Measurements from ENCODE around the gene M6PR. TPM values are rescaled to one million over a fixed set of nuclear protein-coding genes. Genes with fewer than 3 reads are reported as not detected.

The M6PR gene
- total RNA-seq (2014; rRNA removed; shearing (Covaris generic)), result 157 and 162 TPM in 2 replicates

DNA sequence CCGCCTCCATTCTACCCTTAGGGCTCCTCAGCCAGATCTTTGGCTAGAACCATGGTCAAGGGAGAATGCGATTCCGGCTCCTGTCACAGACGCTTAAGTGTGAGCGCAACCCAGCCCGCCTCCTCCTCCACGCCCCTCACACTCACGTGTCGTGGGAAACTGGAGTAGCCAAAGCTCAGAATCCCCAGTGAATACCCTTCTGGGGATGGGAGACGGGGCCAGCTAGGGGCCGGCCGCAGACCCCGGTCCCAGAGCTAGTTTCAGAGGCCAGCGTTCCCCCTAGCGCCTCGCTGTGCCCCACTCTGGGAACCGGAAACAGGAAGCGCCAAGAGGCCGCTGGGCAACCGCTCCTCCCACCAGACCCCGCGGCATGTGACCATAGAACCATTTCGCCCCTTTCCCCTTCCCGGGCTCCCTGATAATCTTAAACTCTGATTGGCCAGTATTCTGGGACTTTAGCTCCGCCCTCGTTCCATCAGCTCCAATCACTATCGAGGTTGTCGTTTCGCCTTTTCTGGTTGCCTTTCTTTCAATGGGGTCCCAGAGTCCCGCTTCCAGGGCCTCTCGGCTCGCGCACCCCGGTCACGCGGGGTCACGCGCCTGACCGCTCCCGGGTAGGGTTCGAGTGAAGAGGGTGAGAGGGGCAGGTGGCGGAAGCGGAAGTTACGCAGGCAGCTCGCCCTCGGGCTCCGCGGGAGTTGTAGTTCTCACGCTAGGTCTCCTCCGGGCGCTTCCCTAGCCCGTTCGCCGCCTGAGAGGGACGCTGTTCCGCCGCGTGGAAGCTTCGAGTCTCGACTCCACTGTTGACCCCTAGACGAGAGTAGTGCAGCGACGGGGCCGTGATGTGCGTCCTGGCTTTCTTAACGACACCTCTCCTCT lies at the start of gene M6PR:
Gene M6PR (minus strand): TSS at position 304 of the 879 bp plus-strand sequence. CDS start 3,241 bp downstream, outside the sequence.
- no peaks in the 10 kb centered on the region for H3K9me3 ChIP-seq (replicated peaks)
- peak within 1 kb of the TSS; percentile 64 for H3K4me3 ChIP-seq
- peaks cover 8% of the 10 kb centered on the region for H3K4me1 ChIP-seq (replicated peaks)
- peaks cover 19% of the 10 kb centered on the region for H3K36me3 ChIP-seq
- H3K27ac ChIP-seq, result peak within 1 kb of the TSS; percentile 81
- H3K27me3 ChIP-seq (replicated peaks), result no peaks in the 10 kb centered on the region
- DNase-seq (ENCODE audit: low read depth in 1 of 2, low spot score in 2 of 2), result peak; percentile 92 to 97

DNA sequence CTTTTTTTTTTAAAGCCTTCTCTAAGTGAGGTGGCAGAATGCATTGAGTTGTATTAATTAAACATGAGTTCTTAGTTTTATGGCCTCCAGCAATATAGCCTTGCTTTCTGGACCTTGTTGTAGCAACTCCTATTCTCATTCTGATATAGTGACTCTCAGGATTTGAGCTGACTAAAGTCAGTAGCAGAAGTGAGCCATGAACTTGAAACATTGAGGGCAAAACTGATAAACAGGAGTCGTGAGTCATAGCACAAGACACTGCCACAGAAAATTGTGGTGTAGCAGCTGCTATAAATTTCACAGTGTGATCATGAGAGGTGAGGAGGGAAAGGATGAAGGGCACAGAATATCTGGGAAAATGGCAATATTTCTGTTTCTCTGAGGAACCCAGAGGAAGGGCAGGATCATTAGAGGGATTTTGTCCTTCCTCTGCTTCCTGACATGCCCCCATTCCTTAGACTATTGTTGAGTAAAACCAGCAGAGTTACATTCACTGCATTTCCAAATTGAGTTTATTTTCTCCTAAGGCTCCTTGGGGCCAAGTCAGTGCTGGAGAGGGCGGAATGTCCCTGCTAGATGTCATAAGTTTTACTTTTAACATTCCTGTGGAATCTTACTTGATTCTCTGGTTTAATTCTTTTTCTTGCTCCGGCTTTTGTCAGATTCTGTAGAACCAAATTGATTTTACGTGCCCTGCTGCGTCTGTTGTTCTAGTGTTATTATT lies 47.4 kb upstream of the M6PR start:
- no peak for DNase-seq (ENCODE audit: low read depth in 1 of 2, low spot score in 2 of 2)
- no peak overlapping the region for H3K27ac ChIP-seq

GRCh38 chr12:8995021-8995775 lies 45.8 kb upstream of the M6PR start:
- Histone ChIP-seq H3K27ac (no peak overlapping the region), H3K4me1 (replicated peaks) (no peaks in the 10 kb centered on the region)
- no peak for DNase-seq (ENCODE audit: low read depth in 1 of 2, low spot score in 2 of 2)

More for the DNA sequence above, 47.4 kb upstream of the M6PR start:
- Histone ChIP-seq H3K4me3 (no peak overlapping the region), H3K4me1 (replicated peaks) (no peaks in the 10 kb centered on the region), H3K36me3 (no peaks in the 10 kb centered on the region), H3K9me3 (replicated peaks) (no peaks in the 10 kb centered on the region), H3K27me3 (replicated peaks) (0 out of 2 replicates have a peak, but pooled peaks cover 3% of the 10 kb centered on the region)

GRCh38 chr12:8993827-8994226 lies 44.4 kb upstream of the M6PR start:
- no peak for DNase-seq (ENCODE audit: low read depth in 1 of 2, low spot score in 2 of 2)
- H3K36me3 ChIP-seq, result no peaks in the 10 kb centered on the region
- H3K4me1 ChIP-seq (replicated peaks), result no peaks in the 10 kb centered on the region
- no peak overlapping the region for H3K4me3 ChIP-seq
- H3K27ac ChIP-seq, result no peak overlapping the region
- peaks cover 3% of the 10 kb centered on the region; the same call in 1 of the 2 replicates for H3K27me3 ChIP-seq (replicated peaks)
- H3K9me3 ChIP-seq (replicated peaks), result no peaks in the 10 kb centered on the region

More at GRCh38 chr12:8995021-8995775, 45.8 kb upstream of the M6PR start:
- Histone ChIP-seq H3K9me3 (replicated peaks) (no peaks in the 10 kb centered on the region), H3K4me3 (no peak overlapping the region), H3K27me3 (replicated peaks) (peaks cover 3% of the 10 kb centered on the region; the same call in 1 of the 2 replicates), H3K36me3 (no peaks in the 10 kb centered on the region)

DNA sequence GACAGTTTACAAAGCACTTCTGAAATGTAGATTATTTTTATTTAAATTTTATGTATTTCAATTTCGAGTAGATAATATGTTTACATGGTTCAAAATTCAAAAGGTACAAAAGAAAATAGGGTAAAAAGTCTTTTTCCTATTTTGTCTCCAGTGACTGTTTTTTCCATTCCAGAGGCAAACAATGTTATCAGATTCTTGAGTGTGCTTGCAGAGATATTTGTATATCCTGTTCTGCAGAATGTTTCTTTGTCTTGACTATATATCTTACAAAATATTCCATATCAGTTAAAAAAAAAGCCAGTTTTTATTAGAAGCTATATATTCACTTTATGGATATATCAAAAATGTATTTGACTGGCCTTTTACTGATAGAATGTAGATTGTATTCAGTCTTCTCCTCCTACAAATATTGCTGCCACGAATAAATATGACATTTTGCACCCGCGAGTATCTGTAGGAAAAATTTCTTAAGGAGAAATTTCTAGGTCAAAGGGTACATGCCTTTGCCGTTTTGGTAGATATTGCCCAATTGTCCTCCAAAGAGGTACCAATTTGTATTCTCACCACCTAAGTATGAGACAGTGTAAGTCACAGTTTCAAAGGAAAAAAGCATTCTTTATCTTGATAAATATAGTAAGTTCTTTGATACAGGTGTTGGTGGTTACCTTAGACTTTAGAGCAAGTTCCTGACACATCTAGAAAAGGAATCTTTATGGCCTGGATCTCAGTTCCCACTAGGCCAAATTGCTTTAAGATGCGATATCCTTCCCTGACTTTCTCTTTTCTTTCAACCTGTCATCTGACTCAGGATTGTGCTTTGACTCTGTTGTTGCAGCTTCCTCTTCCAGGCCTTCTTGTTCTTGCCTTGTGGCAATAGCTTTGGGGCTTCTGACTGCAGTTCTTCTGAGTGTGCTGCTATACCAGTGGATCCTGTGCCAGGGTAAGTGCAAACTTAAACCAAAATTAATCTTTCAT lies 42.2 kb upstream of the M6PR start:
- no peaks in the 10 kb centered on the region for H3K4me1 ChIP-seq (replicated peaks)
- no peaks in the 10 kb centered on the region for H3K36me3 ChIP-seq
- H3K27me3 ChIP-seq (replicated peaks), result peaks cover 3% of the 10 kb centered on the region; the same call in 1 of the 2 replicates

DNA sequence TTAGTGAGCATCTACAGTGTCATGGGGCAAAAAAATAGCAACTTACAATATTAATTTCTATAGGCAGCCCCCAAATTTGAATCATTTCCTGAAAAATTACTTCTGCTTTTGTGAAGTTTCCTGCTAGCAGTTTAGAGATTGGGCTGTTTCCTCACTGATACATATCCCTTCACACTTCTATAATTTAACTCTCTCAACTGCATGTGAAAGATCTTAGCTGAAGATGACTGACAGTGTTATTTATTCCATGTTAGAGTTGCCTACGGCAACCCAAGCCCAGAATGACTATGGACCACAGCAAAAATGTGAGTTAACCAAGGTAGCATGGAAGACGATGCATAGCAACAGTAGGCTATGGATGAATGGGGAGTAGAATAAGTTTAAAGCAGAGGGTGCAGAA lies 40.0 kb upstream of the M6PR start, which contains the start of gene KLRG1:
Gene KLRG1 (plus strand): TSS at position 134 of the 400 bp plus-strand sequence. CDS start 90 bp downstream, at position 224.
- no peaks in the 10 kb centered on the region for H3K9me3 ChIP-seq (replicated peaks)
- peaks cover under 1% of the 10 kb centered on the region; the same call in 1 of the 2 replicates for H3K27me3 ChIP-seq (replicated peaks)
- no peak within 1 kb of the TSS for H3K27ac ChIP-seq
- DNase-seq (ENCODE audit: low read depth in 1 of 2, low spot score in 2 of 2), result no peak
- no peaks in the 10 kb centered on the region for H3K36me3 ChIP-seq
- no peaks in the 10 kb centered on the region for H3K4me1 ChIP-seq (replicated peaks)
- H3K4me3 ChIP-seq, result no peak within 1 kb of the TSS

More for the DNA sequence above, 42.2 kb upstream of the M6PR start:
- H3K9me3 ChIP-seq (replicated peaks), result no peaks in the 10 kb centered on the region
- no peak overlapping the region for H3K27ac ChIP-seq
- no peak for DNase-seq (ENCODE audit: low read depth in 1 of 2, low spot score in 2 of 2)
- no peak overlapping the region for H3K4me3 ChIP-seq

DNA sequence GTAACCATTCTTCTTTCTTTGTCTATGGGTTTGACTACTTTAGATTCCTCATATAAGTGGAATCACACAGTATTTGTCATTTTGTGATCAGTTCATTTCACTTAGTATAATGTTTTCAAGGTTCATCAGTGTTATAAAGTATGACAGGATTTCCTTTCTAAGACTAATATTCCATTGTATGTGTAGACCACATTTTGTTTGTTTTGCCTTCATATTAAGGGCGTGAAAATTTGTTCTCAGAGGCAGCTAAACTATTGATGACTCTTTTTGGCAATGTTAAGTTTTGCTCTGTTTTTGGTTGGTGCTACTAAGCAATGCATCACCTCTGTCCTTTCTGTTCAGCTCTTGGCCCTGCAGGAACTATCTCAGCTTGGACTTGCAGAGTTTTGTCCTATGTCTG lies 38.2 kb upstream of the M6PR start:
- Histone ChIP-seq H3K4me1 (replicated peaks) (no peaks in the 10 kb centered on the region), H3K27ac (no peak overlapping the region), H3K4me3 (no peak overlapping the region), H3K9me3 (replicated peaks) (no peaks in the 10 kb centered on the region), H3K27me3 (replicated peaks) (no peaks in the 10 kb centered on the region; the same call in 1 of the 2 replicates), H3K36me3 (no peaks in the 10 kb centered on the region)
- no peak for DNase-seq (ENCODE audit: low read depth in 1 of 2, low spot score in 2 of 2)

GRCh38 chr12:8987163-8987562 lies 37.7 kb upstream of the M6PR start:
- no peak for DNase-seq (ENCODE audit: low read depth in 1 of 2, low spot score in 2 of 2)
- no peaks in the 10 kb centered on the region; the same call in 1 of the 2 replicates for H3K27me3 ChIP-seq (replicated peaks)

DNA sequence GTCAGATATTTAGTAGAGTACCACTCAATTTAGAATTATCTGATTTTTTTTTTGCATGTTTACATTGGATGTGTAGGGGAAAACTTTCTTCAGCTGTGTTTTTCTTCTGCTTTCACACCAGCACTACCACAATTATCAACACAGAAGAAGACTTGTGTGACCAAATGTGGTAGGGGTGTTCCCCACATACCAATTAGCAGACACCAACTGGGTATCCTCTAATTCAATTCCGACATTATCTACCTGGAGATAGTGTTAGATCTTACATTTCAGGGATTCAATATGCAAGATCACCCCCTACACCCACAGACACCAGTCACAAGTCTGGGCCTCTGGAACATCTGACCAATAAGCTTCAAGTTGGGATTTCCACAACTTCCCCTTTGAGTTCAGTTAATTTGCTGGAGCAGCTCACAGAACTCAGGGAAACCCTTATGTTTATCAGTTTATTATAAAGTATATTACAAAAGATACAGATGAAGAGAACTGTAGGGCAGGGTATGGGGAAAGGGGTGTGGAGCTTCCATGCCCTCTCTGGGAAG lies 35.8 kb upstream of the M6PR start:
- Histone ChIP-seq H3K36me3 (no peaks in the 10 kb centered on the region), H3K27ac (no peak overlapping the region), H3K27me3 (replicated peaks) (no peaks in the 10 kb centered on the region), H3K4me3 (no peak overlapping the region), H3K4me1 (replicated peaks) (no peaks in the 10 kb centered on the region), H3K9me3 (replicated peaks) (no peaks in the 10 kb centered on the region)
- DNase-seq (ENCODE audit: low read depth in 1 of 2, low spot score in 2 of 2), result no peak

More at GRCh38 chr12:8987163-8987562, 37.7 kb upstream of the M6PR start:
- Histone ChIP-seq H3K27ac (no peak overlapping the region), H3K4me3 (no peak overlapping the region), H3K4me1 (replicated peaks) (no peaks in the 10 kb centered on the region), H3K9me3 (replicated peaks) (no peaks in the 10 kb centered on the region), H3K36me3 (no peaks in the 10 kb centered on the region)

- no peak for DNase-seq (ENCODE audit: low read depth in 1 of 2, low spot score in 2 of 2)
- H3K27me3 ChIP-seq (replicated peaks), result no peaks in the 10 kb centered on the region
- no peak overlapping the region for H3K27ac ChIP-seq
These were observed 30.7 kb upstream of the M6PR start for GRCh38 chr12:8980137-8980536.

GRCh38 chr12:8970432-8970831 lies 21.0 kb upstream of the M6PR start:
- Histone ChIP-seq H3K9me3 (replicated peaks) (0 out of 2 replicates have a peak, but pooled peaks cover 6% of the 10 kb centered on the region), H3K36me3 (no peaks in the 10 kb centered on the region), H3K4me1 (replicated peaks) (no peaks in the 10 kb centered on the region), H3K4me3 (no peak overlapping the region), H3K27me3 (replicated peaks) (no peaks in the 10 kb centered on the region), H3K27ac (no peak overlapping the region)
- DNase-seq (ENCODE audit: low read depth in 1 of 2, low spot score in 2 of 2), result peak in 1 of 2 experiments; percentile 29

More at GRCh38 chr12:8980137-8980536, 30.7 kb upstream of the M6PR start:
- H3K4me1 ChIP-seq (replicated peaks), result no peaks in the 10 kb centered on the region
- H3K9me3 ChIP-seq (replicated peaks), result no peaks in the 10 kb centered on the region
- H3K4me3 ChIP-seq, result no peak overlapping the region
- H3K36me3 ChIP-seq, result no peaks in the 10 kb centered on the region

GRCh38 chr12:8969861-8970411 lies 20.5 kb upstream of the M6PR start:
- no peaks in the 10 kb centered on the region for H3K4me1 ChIP-seq (replicated peaks)
- 0 out of 2 replicates have a peak, but pooled peaks cover 6% of the 10 kb centered on the region for H3K9me3 ChIP-seq (replicated peaks)
- H3K36me3 ChIP-seq, result no peaks in the 10 kb centered on the region
- no peaks in the 10 kb centered on the region for H3K27me3 ChIP-seq (replicated peaks)
- H3K4me3 ChIP-seq, result no peak overlapping the region
- no peak overlapping the region for H3K27ac ChIP-seq
- no peak for DNase-seq (ENCODE audit: low read depth in 1 of 2, low spot score in 2 of 2)

Measured in SJSA1 (cell line).